ENCODE results near the gene PHLDB1. TPM values are rescaled to one million over a fixed set of nuclear protein-coding genes. Genes with fewer than 3 reads are reported as not detected.
"Not testable (repeated sequence)": the region's sequence is repeated elsewhere in the genome, so short reads cannot be mapped to it uniquely, and the experiment has no call there.

Gene PHLDB1
- polyA plus RNA-seq, 6 donors from 2014 or later: 0.54 TPM; not detected in 5

DNA sequence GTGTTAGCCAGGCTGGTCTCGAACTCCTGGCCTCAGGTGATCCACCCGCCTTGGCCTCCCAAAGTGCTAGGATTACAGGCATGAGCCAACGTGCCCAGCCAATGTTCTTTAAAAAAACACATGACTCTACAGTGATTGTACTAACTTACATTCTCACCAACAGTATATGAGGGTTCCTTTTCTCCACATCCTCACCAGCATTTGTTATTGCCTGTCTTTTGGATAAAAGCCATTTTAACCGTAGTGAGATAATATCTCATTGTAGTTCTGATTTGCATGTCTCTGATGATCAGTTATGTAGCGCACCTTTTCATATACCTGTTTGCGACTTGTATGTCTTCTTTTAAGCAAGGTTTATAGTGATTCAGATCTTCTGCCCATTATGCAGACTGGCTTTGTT lies 75.5 kb downstream of the PHLDB1 start:
- not testable (repeated sequence) for H3K27ac Mint-ChIP-seq; DNase-seq; ATAC-seq (ENCODE audit: low read depth in 2 of 2); H3K4me1 Mint-ChIP-seq; H3K36me3 Mint-ChIP-seq; H3K4me3 Mint-ChIP-seq; H3K9me3 Mint-ChIP-seq
- H3K27me3 Mint-ChIP-seq: peaks cover 0 to 22% (median 10%) of the 10 kb centered on the region in 3 donors

DNA sequence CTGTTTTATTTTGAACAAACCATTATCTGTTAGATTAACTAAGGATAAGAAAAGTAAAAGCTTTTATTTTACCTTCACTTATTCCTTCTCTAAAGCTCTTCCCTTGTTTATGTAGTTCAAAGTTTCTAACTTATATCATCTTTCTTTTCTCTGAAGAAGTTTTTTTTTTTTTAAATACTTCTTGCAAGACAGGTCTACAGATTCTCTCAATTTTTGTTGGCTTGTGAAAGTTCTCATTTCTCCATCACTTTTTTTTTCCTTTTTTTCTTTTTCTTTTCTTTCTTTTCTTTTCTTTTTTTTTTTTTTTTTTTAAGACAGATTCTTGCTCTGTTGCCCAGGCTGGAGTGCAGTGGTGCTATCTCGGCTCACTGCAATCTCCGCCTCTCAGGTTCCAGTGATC lies 76.8 kb downstream of the PHLDB1 start:
- ATAC-seq (ENCODE audit: low read depth in 2 of 2) (no peak), DNase-seq (no peak)
- no peaks in the 10 kb centered on the region for H3K36me3 Mint-ChIP-seq
- peaks cover 0 to 5% (median 0%) of the 10 kb centered on the region in 3 donors for H3K4me1 Mint-ChIP-seq
- H3K27ac Mint-ChIP-seq: no peak overlapping the region
- no peak overlapping the region for H3K4me3 Mint-ChIP-seq
- no peaks in the 10 kb centered on the region for H3K9me3 Mint-ChIP-seq
- peaks cover 7 to 26% (median 10%) of the 10 kb centered on the region in 3 donors for H3K27me3 Mint-ChIP-seq

DNA sequence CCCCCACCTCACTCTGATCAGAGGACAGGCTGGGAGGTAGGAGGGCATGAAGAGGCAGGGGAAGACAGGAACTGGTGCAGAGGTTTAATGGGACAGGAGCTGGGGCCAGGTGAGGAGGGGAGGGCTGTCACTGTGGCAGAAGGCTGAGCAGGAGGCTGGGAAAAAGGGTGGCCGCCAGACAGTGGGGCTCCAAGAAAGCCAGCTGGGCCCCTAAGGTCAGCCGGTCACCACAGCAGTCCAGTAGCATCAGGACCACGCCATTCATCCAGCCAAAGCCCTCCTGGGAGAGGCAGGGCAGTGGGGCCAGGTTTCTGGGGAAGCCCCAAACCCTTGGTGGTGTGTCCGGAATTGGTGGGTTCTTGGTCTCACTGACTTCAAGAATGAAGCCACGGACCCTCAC lies 80.5 kb downstream of the PHLDB1 start:
- Mint-ChIP-seq H3K27ac (no peak overlapping the region), H3K4me1 (peaks cover 6 to 14% (median 12%) of the 10 kb centered on the region in 3 donors), H3K27me3 (peaks cover 7 to 17% (median 10%) of the 10 kb centered on the region in 3 donors), H3K4me3 (peak overlapping the region in 3 of 8 donors; percentile 25 to 61 (median 59)), H3K36me3 (no peaks in the 10 kb centered on the region), H3K9me3 (no peaks in the 10 kb centered on the region)
- DNase-seq (no peak), ATAC-seq (ENCODE audit: low read depth in 2 of 2) (no peak)

- H3K9me3 Mint-ChIP-seq; ATAC-seq (ENCODE audit: low read depth in 2 of 2); H3K27ac Mint-ChIP-seq; DNase-seq; H3K36me3 Mint-ChIP-seq: not testable (repeated sequence)
- peak overlapping the region in 4 of 8 donors; percentile 25 to 61 (median 56) for H3K4me3 Mint-ChIP-seq
- H3K4me1 Mint-ChIP-seq: peaks cover 6 to 14% (median 12%) of the 10 kb centered on the region in 3 donors
- peaks cover 7 to 17% (median 10%) of the 10 kb centered on the region in 3 donors for H3K27me3 Mint-ChIP-seq
Observed at GRCh38 chr11:118688339-118688738, 80.9 kb downstream of the PHLDB1 start.

DNA sequence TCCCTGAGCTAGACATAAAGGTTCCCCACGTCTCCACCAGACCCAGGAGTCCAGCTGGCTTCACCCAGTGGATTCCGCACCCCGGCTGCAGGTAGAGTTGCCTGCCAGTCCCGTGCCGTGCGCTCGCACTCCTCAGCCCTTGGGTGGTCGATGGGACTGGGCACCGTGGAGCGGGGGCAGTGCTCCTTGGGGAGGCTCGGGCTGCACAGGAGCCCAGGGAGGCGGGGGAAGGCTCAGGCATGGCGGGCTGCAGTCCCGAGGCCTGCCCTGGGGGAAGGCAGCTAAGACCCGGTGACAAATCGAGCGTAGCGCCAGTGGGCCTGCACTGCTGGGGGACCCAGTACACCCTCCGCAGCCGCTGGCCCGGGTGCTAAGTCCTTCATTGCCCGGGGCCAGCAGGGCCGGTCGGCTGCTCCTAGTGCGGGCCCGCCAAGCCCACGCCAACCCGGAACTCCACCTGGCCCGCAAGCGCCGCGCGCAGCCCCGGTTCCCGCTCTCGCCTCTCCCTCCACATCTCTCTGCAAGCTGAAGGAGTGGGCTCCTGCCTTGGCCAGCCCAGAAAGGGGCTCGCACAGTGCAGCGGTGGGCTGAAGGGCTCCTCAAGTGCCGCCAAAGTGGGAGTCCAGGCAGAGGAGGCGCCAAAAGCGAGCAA lies 81.6 kb downstream of the PHLDB1 start:
- H3K27ac Mint-ChIP-seq: no peak overlapping the region
- H3K36me3 Mint-ChIP-seq: no peaks in the 10 kb centered on the region
- peak overlapping the region in 1 of 8 donors; percentile 25 for H3K4me3 Mint-ChIP-seq
- no peak for DNase-seq
- no peaks in the 10 kb centered on the region for H3K9me3 Mint-ChIP-seq
- ATAC-seq (ENCODE audit: low read depth in 2 of 2): no peak
- peaks cover 6 to 14% (median 12%) of the 10 kb centered on the region in 3 donors for H3K4me1 Mint-ChIP-seq
- H3K27me3 Mint-ChIP-seq: peaks cover 7 to 17% (median 10%) of the 10 kb centered on the region in 3 donors

DNA sequence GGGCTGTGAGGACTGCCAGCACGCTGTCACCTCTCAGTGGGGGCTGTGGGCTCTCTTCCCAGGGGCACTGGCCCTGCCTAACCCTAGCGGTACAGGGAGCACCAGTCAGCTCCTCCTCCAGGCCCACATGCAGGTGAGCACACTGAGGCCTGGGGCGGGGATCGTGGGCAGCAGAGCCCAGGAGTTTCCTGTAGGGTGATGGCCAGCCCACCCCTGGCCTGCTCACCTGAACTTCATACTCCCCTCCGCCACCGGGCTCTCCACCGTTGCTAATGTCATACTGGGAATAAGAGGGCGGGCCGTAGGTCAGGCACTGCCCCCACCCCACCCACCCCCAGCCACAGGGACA lies 82.1 kb downstream of the PHLDB1 start:
- H3K36me3 Mint-ChIP-seq: no peaks in the 10 kb centered on the region
- ATAC-seq (ENCODE audit: low read depth in 2 of 2): peak; percentile 1
- H3K4me3 Mint-ChIP-seq: peak overlapping the region in 2 of 8 donors; percentile 25 to 78
- no peak overlapping the region for H3K27ac Mint-ChIP-seq
- peaks cover 7 to 17% (median 10%) of the 10 kb centered on the region in 3 donors for H3K27me3 Mint-ChIP-seq
- H3K9me3 Mint-ChIP-seq: no peaks in the 10 kb centered on the region
- H3K4me1 Mint-ChIP-seq: peaks cover 6 to 14% (median 12%) of the 10 kb centered on the region in 3 donors
- no peak for DNase-seq

GRCh38 chr11:118689852-118690552 lies 82.6 kb downstream of the PHLDB1 start:
- peak; percentile 96 to 97 for ATAC-seq (ENCODE audit: low read depth in 2 of 2)
- Mint-ChIP-seq H3K4me1 (peaks cover 6 to 14% (median 12%) of the 10 kb centered on the region in 3 donors), H3K36me3 (no peaks in the 10 kb centered on the region), H3K27me3 (peaks cover 7 to 17% (median 10%) of the 10 kb centered on the region in 3 donors), H3K9me3 (no peaks in the 10 kb centered on the region), H3K4me3 (peak overlapping the region in 7 of 8 donors; percentile 73 to 89 (median 82)), H3K27ac (peak overlapping the region in 4 of 6 donors; percentile 37 to 81 (median 60))
- peak; percentile 73 for DNase-seq

DNA sequence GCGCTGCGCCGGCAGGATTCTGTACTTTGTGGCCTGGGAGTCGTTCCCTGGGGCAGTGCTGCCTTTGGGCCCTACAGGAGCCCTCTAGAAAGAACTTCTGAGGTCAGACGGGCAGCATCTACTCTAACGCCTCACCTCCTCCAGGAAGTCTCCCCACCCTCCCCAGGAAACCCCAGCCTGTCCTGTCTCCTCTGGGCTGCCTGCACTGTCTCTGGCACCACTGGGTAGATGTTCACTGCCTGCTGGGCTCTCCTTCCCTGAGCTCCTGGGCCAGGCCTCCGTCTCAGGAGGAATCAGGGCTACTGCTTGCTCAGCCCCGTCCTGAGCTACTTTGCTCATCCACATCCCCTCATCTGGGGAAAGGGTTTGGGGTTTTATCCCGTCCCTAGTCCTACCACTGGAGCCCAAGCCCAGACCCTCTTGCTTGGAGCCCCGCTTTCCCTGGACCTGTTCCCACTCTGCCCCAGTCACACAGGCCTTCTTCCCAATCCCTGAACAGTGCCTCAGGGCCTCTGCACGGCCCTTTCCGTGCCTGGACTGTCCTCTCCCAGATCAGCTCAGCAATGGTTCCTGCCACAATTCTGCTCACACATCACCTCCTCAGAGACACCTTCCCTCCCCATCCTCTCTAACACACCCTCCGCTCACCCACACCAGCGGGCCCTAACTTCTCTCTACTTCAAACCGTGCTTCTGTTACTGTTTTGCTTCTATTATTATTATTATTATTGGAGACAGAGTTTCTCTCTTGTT lies 83.3 kb downstream of the PHLDB1 start:
- H3K27ac Mint-ChIP-seq: peak overlapping the region in 4 of 6 donors; percentile 18 to 85 (median 66)

DNA sequence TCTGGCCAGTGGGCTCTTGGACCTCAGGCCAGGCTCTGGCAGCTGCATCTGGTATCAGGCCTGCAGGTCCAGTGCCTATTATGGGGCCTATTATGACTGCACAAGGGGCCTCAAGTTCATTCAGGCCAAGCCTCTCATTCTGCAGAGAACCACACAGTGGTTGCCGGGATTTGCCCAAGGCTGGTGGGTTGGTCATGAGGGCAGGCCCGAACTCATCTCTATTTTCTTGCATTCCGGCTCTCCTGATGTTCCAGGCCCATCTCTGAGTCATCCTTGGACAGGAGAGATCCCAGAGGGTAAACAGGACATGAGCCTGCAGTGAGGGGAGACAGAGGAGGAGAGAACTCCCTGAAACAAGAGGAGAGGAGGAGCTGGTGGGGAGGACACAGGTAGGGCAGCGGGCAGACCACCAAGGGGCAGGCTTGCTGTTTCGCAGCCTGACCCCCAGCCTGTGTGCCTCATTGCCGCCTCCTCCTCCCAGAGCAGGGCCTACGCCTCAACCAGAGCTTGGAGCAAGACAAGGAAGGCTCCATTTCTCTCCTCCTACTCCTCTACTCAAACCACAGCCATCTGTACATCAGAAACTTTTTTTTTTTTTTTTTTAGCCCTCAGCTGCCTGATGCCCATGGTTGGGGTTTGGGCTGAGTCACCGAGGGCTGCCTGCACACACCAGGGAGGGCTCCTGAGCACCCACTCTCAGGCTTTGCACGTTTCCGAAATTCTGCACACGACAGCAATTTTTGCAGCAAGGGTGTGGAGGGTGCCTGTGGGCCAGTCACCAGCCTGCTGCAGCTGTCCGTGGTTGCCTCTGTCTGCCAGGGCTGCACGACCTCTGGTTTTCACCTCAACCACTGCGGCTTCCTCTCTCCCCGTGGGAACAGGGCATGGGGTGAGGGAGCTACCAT lies 84.8 kb downstream of the PHLDB1 start:
- Mint-ChIP-seq H3K27ac (peak overlapping the region in 1 of 6 donors; percentile 59), H3K4me3 (no peak overlapping the region), H3K36me3 (no peaks in the 10 kb centered on the region), H3K4me1 (peaks cover 6 to 14% (median 12%) of the 10 kb centered on the region in 3 donors), H3K27me3 (peaks cover 7 to 12% (median 8%) of the 10 kb centered on the region in 3 donors), H3K9me3 (no peaks in the 10 kb centered on the region)
- no peak for ATAC-seq (ENCODE audit: low read depth in 2 of 2)
- no peak for DNase-seq

More for the DNA sequence above, 83.3 kb downstream of the PHLDB1 start:
- Mint-ChIP-seq H3K4me1 (peaks cover 6 to 14% (median 12%) of the 10 kb centered on the region in 3 donors), H3K36me3 (no peaks in the 10 kb centered on the region), H3K27me3 (peaks cover 7 to 17% (median 10%) of the 10 kb centered on the region in 3 donors), H3K9me3 (no peaks in the 10 kb centered on the region), H3K4me3 (peak overlapping the region in 6 of 8 donors; percentile 46 to 71 (median 54))
- no peak for DNase-seq
- ATAC-seq (ENCODE audit: low read depth in 2 of 2): no peak

GRCh38 chr11:118694185-118694584 lies 86.8 kb downstream of the PHLDB1 start:
- H3K36me3 Mint-ChIP-seq: no peaks in the 10 kb centered on the region
- no peak for DNase-seq
- no peaks in the 10 kb centered on the region for H3K9me3 Mint-ChIP-seq
- no peak overlapping the region for H3K27ac Mint-ChIP-seq
- H3K4me1 Mint-ChIP-seq: peaks cover 6 to 14% (median 8%) of the 10 kb centered on the region in 3 donors
- ATAC-seq (ENCODE audit: low read depth in 2 of 2): no peak
- H3K27me3 Mint-ChIP-seq: no peaks in the 10 kb centered on the region
- H3K4me3 Mint-ChIP-seq: no peak overlapping the region

DNA sequence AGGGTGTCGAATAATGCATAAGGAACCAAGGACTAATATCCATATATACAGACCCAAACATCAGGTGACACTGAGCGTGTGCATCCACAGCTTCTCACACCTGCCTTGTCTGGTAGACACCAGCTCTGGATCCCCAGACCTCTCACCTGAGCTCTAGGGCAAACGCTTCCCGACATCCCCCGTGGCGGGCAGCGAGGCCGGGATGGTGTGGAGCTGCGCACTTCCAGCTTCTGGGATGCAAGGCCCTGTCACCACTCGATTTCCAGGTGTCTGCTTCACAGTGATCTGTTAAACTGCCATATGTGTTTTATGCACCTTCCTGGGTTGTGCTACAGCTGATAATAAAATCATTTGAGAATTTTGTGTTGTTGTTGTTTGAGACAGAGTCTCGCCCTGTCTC lies 87.4 kb downstream of the PHLDB1 start:
- H3K4me1 Mint-ChIP-seq: peaks cover 5 to 14% (median 8%) of the 10 kb centered on the region in 3 donors
- H3K4me3 Mint-ChIP-seq: no peak overlapping the region

GRCh38 chr11:118696673-118697226 lies 89.3 kb downstream of the PHLDB1 start:
- peaks cover 0 to 5% (median 4%) of the 10 kb centered on the region in 3 donors for H3K4me1 Mint-ChIP-seq
- DNase-seq: no peak
- no peak for ATAC-seq (ENCODE audit: low read depth in 2 of 2)
- no peaks in the 10 kb centered on the region for H3K27me3 Mint-ChIP-seq
- H3K9me3 Mint-ChIP-seq: peaks cover 0 to 5% (median 4%) of the 10 kb centered on the region in 7 donors
- no peak overlapping the region for H3K27ac Mint-ChIP-seq
- H3K4me3 Mint-ChIP-seq: no peak overlapping the region
- no peaks in the 10 kb centered on the region for H3K36me3 Mint-ChIP-seq

More for the DNA sequence above, 87.4 kb downstream of the PHLDB1 start:
- H3K27me3 Mint-ChIP-seq: no peaks in the 10 kb centered on the region
- DNase-seq (no peak), ATAC-seq (ENCODE audit: low read depth in 2 of 2) (no peak)
- no peaks in the 10 kb centered on the region for H3K9me3 Mint-ChIP-seq
- H3K27ac Mint-ChIP-seq: no peak overlapping the region
- no peaks in the 10 kb centered on the region for H3K36me3 Mint-ChIP-seq
